OCI-LY3 (cell line): ENCODE measurements around the gene HECA.
A peak's percentile ranks its signal among the peaks of the same experiment; 100 is the strongest.

Experiments used
- H2AFZ ChIP-seq: fragments of 200-600, 300-600 bp; shearing (Covaris generic); 2 replicates; pipeline ENCODE4 v1.6.0; 2014; ENCODE audit warnings: antibody characterized with exemption, low read depth, low read length
- H3K27ac ChIP-seq: fragments of 200-600, 300-600 bp; sonication (generic); 2 replicates; pipeline ENCODE4 v1.5.1; 2014; ENCODE audit warnings: mild to moderate bottlenecking, low read length, moderate library complexity, mixed read lengths
- H3K27me3 ChIP-seq: fragments of 200-600, 300-600 bp; sonication (generic); 2 replicates; pipeline ENCODE4 v1.6.1; 2014; ENCODE audit warnings: low read depth, low read length, mixed read lengths
- H3K36me3 ChIP-seq: fragments of 200-600, 300-600 bp; sonication (generic); replicated peaks from 2 replicates; pipeline ENCODE3; 2014; ENCODE audit warnings: low read depth, low read length, mixed read lengths
- H3K4me1 ChIP-seq: fragments of 300-600, 200-600 bp; sonication (generic); 2 replicates; pipeline ENCODE4 v1.6.1; 2014; ENCODE audit warnings: low read length, mixed read lengths
- H3K4me2 ChIP-seq: fragments of 200-600, 300-600 bp; sonication (generic); 2 replicates; pipeline ENCODE4 v1.6.1; 2014; ENCODE audit warnings: low read length, mixed read lengths
- H3K4me3 ChIP-seq: fragments of 300-600, 200-600 bp; sonication (generic); 2 replicates; pipeline ENCODE4 v1.5.1; 2014; ENCODE audit warnings: antibody characterized with exemption, mild to moderate bottlenecking, low read length, moderate library complexity
- H3K79me2 ChIP-seq: fragments of 300-600, 200-600 bp; shearing (Covaris generic); 2 replicates; pipeline ENCODE4 v1.6.1; 2014; ENCODE audit warnings: mild to moderate bottlenecking, low read length, mixed read lengths
- H3K9ac ChIP-seq: fragments of 300-600, 200-600 bp; shearing (Covaris generic); 2 replicates; pipeline ENCODE4 v1.6.0; 2014; ENCODE audit warnings: mild to moderate bottlenecking, low read length, moderate library complexity
- H3K9me3 ChIP-seq: fragments of 200-600, 300-600 bp; shearing (Covaris generic); 2 replicates; pipeline ENCODE4 v1.6.1; 2014; ENCODE audit warnings: low read length, mixed read lengths; ENCODE audit not compliant: insufficient read depth
- H4K20me1 ChIP-seq: fragments of 200-600, 300-600 bp; sonication (generic); 2 replicates; pipeline ENCODE4 v1.6.1; 2016; ENCODE audit warnings: low read length, mixed read lengths; ENCODE audit not compliant: insufficient read depth
- CTCF ChIP-seq: fragments of 200-600, 300-600 bp; sonication (generic); IDR thresholded peaks from 2 replicates; pipeline ENCODE4 v1.5.1; 2014; ENCODE audit warnings: antibody characterized with exemption, low read length, low read depth
- EZH2phosphoT487 ChIP-seq: fragments of 200-600 bp; shearing (Covaris generic); IDR thresholded peaks from 2 replicates; pipeline ENCODE4 v1.6.1; 2018; ENCODE audit warnings: antibody characterized with exemption, mixed run types, low read depth

HECA gene

DNA sequence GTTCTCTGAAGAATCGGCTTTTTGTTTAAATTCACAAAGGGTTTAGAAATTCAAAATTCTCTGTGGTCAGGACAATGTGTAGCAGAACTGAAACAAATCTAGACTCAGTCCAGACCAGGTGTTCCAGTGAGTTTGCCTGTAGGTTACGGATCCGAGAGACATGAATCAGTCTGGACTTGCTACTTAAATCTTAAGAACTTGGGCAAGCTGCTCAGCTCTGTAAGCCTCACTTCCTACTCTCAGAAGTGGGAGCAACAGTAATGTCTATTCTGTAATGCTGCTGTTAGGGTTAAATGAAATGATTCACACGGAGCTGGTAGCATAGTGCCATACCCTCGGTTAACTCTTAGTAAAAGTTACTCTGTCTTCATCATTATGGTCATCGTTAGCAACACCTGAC is 37.7 kb downstream of the HECA start:
- Histone ChIP-seq H3K4me3 (peak overlapping the region; percentile 8; the same call in 1 of the 2 replicates), H4K20me1 (peaks cover 6% of the 10 kb centered on the region; the same call in 1 of the 2 replicates), H3K9ac (peak overlapping the region; percentile 12; the same call in 1 of the 2 replicates), H2AFZ (no peak overlapping the region), H3K79me2 (peaks cover 4% of the 10 kb centered on the region; the same call in 1 of the 2 replicates), H3K27me3 (no peaks in the 10 kb centered on the region), H3K36me3 (peaks cover 30% of the 10 kb centered on the region), H3K4me2 (peak overlapping the region; percentile 46), H3K4me1 (peaks cover 53% of the 10 kb centered on the region), H3K27ac (peak overlapping the region; percentile 20), H3K9me3 (no peaks in the 10 kb centered on the region)
- TF ChIP-seq CTCF: no peak

GRCh38 chr6:139173172-139173571 is 38.3 kb downstream of the HECA start:
- H3K4me3 ChIP-seq: peak overlapping the region; percentile 8; the same call in 1 of the 2 replicates
- no peak overlapping the region for H3K9ac ChIP-seq
- H4K20me1 ChIP-seq: peaks cover 6% of the 10 kb centered on the region; the same call in 1 of the 2 replicates
- peaks cover 59% of the 10 kb centered on the region for H3K4me1 ChIP-seq
- TF ChIP-seq CTCF: peak; percentile 38; the same call in 1 of the 2 replicates
- TF ChIP-seq EZH2phosphoT487: no peak
- peak overlapping the region; percentile 20; the same call in 1 of the 2 replicates for H3K27ac ChIP-seq
- peaks cover 27% of the 10 kb centered on the region for H3K36me3 ChIP-seq
- no peak overlapping the region for H2AFZ ChIP-seq
- H3K79me2 ChIP-seq: peaks cover 4% of the 10 kb centered on the region; the same call in 1 of the 2 replicates
- H3K27me3 ChIP-seq: no peaks in the 10 kb centered on the region
- peak overlapping the region; percentile 46 for H3K4me2 ChIP-seq
- H3K9me3 ChIP-seq: no peaks in the 10 kb centered on the region

DNA sequence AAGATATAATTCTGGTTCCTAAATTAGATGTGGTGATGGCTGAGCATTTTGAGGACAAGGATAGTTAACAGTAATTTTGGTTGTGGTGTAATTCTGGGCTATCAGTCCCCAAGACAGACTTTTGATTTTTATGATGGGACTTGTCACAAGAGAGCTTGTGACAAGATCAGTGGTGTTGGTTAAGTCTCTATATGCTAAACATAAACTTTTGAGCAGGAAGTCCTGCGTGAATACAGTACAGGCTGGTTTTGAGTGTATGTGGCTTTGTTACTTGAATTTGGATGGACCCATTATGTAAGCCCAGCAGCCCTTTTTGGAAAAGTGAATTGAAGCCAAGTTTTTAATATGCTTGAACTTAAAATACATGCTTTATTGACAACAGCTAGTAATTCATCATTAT is 38.9 kb downstream of the HECA start:
- Histone ChIP-seq H3K27me3 (no peaks in the 10 kb centered on the region), H3K79me2 (peaks cover 4% of the 10 kb centered on the region; the same call in 1 of the 2 replicates), H3K4me3 (no peak overlapping the region), H3K4me1 (peaks cover 63% of the 10 kb centered on the region), H3K9me3 (no peaks in the 10 kb centered on the region), H3K27ac (no peak overlapping the region), H3K4me2 (peak overlapping the region; percentile 46; the same call in 1 of the 2 replicates), H3K36me3 (peaks cover 27% of the 10 kb centered on the region), H3K9ac (no peak overlapping the region), H2AFZ (no peak overlapping the region), H4K20me1 (peaks cover 6% of the 10 kb centered on the region; the same call in 1 of the 2 replicates)
- TF ChIP-seq EZH2phosphoT487: no peak
- no peak for TF ChIP-seq CTCF

GRCh38 chr6:139174961-139175360 is 40.1 kb downstream of the HECA start:
- Histone ChIP-seq H3K27ac (no peak overlapping the region), H3K9ac (no peak overlapping the region)
- TF ChIP-seq EZH2phosphoT487 (no peak), CTCF (no peak)

More at GRCh38 chr6:139174961-139175360, 40.1 kb downstream of the HECA start:
- Histone ChIP-seq H4K20me1 (peaks cover 6% of the 10 kb centered on the region; the same call in 1 of the 2 replicates), H3K9me3 (no peaks in the 10 kb centered on the region), H3K27me3 (no peaks in the 10 kb centered on the region), H3K4me1 (peaks cover 69% of the 10 kb centered on the region), H3K36me3 (peaks cover 31% of the 10 kb centered on the region), H3K4me3 (no peak overlapping the region), H3K4me2 (peak overlapping the region; percentile 48), H2AFZ (no peak overlapping the region), H3K79me2 (peaks cover 4% of the 10 kb centered on the region; the same call in 1 of the 2 replicates)
